Astrocyte of the hippocampus (primary cell): ENCODE measurements around the gene DCP2.

Experiments used
- DNase-seq: peaks from one replicate; pipeline ENCODE4 v3.0.0; 2011; ENCODE audit warnings: low read depth, low spot score

The DCP2 gene

DNA sequence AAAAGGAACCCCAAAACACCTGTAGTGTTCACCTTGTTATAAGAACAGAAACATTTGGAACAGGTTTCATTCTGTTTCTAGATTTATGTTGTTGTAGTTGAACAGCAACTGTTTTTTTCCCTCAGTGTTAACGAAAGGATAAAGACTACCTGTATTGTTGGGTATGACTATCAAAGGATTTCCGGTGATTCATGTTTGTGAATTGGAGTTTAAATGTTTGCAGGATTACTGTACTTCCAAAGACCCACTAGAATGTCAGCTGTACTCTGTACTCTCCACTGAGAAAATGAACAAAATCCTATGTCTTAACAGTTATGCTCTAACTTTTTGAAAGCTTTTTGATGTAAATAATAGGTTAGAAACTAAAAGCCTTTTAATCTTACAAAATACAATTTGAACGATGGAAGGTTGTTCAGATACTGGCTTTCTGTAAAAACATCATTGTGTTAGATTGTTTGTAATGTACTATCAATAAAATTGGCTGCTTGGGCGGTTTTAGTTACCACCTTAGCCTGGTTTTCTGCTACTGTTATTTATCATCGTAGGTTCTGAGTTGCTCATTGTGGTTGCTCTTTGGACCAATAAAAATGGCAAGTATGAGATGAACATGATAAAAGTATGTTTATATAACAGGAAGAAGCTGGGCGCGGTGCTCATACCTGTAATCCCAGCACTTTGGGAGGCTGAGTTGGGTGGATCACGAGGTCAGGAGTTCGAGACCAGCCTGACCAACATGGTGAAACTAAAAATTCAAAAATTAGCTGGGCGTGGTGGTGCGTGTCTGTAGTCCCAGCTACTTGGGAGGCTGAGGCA, 44.1 kb downstream of the DCP2 start:
- peak; percentile 82 for DNase-seq

DNA sequence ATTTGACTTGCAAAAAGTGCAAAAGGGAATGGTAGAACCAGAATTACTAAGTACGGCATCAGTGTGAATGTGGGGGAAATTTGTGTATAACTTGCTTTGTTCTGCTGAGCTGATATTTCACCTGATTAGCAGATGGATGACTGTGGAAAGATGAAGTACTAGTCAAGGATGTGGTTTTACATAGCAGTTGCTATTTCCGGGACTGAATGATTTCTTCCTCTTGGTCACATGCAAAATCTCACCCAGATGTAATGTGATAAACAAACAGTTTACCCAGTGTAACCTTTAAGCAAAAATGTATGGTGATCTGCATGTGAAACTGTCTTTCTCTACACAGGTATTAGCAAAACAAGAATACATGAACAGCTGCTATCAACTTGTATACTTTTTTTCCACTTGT, 46.1 kb downstream of the DCP2 start:
- no peak for DNase-seq

DNA sequence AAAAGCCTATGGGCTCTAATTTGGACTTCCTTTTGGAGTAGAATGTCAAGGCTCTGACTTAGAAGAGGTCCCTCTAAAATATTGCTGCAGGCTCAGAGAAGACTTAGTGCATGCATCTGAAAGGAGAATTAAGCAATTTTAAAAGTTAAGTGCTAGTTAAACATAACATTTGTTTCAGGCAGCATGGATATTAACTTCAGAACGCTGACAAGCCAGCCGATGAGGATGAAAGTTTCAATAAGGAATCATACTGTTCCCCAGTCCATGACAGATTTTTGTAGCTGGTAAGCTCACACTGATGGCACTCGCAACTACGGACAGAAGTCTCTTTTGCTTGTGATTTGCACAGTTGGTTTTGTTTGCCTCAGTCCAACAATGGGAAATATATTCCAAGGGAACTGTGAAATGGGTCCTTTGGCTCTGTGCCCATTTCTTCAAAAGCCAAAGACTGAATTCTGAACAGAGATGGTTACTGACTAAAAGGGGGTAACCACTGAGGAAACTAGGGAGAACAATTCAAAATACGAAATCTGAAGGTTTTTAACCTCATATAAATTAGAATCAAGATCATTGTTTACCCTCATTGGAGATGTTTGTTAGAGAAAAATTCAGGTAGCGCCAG, 47.6 kb downstream of the DCP2 start:
- DNase-seq: no peak

DNA sequence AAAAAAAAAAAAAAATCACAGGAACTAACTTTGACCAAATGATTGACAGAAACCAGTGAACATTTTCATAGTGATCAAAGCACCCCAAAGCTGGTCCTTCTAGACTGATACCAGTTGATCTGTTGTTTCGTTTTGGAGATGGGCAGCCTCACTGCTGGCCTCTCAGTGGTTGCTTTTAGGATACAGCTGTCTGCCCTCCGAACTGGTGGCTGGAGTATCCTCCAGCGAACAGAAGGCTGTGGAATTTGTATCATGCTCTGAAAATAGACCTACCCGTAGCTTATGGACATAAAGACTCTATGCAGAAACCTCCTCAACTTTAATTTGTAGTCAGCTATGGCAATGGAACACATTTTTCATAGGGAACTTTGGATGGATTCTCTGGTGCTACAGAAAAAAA, 49.0 kb downstream of the DCP2 start:
- no peak for DNase-seq

DNA sequence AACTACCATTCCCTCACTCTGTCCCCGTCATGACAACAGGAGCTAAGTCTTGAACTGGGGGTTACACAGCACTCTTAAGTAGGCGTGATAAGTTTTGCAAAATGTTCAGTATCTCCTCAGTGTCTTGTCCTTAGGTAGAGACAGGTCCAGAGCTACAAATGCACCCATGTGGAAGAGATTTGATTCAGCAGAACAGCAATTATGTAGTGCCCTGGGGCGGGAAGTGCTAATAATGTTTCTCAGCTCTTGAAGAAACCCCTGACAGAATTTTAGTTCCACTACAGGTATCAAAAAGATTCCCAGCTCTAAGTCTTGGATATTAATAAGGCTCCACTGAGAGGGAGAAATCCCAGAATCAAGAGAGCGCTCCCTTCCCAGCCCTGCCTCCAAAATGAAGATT, 49.6 kb downstream of the DCP2 start:
- no peak for DNase-seq

DNA sequence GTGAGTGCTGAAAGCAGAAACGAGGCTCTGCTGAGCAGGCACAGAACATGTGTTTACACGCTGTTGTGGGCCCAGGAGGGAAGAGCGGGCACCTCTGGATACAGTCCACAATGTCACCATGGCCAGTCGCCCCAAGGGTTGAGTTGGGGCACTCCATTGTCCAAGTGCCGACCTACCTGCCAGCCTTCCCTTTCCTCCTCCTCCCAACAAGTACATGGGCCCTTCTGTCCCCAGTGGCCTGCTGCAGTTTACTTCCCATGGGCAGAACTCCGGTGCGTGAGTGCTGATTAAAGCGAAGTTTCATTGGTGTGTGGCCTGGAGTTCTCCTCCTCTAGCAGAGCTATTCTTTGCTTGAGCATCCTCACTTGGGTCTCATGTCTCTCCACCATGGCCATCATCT, 50.4 kb downstream of the DCP2 start:
- no peak for DNase-seq

DNA sequence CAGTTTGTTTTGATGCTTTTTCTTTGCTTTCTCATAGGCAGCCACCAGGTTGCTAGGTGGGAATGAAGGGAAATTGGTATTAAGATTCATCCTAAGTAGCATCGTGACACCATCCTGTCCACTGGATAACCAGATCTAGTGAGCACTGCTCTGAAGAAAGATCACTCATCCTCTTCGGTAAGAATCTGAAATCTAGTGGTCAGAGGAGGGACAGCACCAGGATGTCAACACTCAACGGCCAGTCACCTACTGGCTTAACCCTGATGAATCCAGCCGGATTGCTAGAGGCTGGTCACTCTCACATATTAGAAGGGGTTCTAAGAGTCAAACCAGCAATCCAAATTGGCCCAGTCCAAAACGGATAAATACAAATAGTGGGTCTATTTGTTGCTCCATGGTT, 50.8 kb downstream of the DCP2 start:
- no peak for DNase-seq

DNA sequence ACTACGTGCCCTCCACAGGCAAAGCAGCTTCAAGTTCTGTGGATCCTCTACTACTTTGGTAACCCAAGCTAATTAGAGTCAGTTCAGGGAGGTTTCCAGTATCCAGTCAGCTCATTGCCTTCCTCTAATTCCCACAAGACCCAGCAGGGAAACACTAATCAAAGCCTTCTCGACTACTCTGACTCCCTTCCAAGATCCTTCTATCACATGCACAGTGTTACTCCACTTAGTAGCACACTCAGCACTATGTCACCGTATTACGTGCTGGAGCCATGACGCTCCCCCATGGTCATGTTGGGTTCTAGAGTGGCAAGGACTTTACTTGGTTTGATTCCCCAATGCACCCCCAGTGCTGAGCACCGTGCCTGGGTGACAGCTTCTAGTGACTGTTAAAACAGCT, 53.0 kb downstream of the DCP2 start:
- DNase-seq: no peak

DNA sequence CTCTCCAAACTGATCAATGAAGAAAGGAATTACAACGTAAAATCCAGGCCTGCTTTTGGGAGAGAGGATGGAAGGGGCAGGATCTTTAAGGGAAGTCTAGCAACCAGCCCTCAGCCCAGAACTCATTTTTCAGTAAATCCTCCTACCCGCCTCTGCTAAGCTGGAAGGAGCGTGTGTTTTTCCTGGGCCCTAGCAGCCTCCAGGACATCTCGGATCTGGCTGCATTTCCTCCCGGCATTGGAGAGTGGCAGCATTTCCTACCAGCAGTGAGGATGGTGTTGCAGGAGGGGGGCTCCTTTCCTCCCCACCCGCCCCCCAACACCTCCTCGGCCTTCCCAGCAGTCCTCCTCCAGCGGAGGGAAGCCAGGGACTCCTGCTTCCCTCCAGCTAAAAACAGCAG, 54.5 kb downstream of the DCP2 start:
- no peak for DNase-seq

DNA sequence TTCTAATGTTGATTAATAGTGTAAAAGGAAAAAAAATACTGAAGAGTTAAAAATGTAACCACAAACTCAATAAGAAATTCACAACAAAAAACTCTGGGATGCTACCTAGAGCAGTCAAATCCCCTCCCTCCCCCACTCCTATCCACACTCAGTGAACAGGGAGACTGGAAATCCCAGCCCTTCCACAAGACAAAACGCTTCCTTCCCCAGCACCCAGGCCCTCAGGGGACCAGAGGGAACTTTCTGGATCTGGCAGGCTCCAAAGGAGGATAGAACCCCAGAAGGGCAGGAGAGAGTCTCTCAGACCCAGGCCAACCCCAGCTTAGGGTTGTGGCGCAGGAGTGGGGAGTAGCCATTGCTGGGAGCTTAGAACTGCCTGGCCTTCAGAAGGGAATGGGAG, 55.0 kb downstream of the DCP2 start:
- no peak for DNase-seq

DNA sequence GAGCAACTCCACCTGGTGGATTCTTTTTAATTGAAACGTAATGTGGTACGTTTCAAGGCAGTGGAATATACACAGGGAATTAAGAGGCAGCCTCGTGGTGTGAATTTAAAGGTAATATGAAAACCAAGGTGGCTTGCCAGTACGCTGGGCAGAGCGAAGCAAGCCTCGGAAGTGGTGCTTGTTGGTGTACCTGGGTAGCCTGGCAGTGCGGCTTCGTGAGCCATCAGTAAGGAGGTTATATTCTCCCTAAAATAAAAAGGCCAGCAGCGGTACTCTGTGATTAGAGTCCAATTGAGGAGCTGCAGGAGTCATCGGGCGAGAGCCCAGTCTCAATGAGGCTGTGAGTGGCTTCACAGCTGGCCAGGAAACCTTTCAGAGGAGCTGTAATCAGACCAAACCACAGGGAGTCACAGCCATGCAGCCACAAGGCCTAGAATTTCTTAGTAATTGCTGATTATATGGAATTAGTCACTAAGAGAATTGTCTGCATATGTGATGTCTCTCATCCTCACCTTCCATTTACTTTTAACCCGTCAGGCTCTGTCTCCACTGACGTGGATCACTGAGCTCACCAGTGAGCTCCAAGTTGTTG, 57.7 kb downstream of the DCP2 start:
- peak; percentile 94 for DNase-seq

DNA sequence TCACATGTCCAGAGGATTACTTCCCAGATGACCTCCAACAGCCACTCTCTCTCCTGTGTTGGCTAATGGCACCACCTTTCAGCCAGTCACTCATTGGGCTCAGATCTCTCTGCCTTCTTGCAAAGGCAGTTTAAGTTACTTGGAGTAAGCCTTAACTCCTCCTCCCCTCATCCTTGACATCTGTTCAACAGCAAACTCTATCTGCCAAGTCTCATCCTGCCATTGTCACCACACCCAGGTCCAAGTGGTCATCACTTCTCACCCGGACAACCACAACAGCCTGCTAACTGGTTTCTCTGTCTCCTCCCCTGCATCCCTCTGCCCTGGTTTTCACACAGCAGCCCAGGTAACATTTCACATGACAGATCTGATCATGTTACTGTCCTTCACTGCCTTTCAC, 58.5 kb downstream of the DCP2 start:
- DNase-seq: no peak

DNA sequence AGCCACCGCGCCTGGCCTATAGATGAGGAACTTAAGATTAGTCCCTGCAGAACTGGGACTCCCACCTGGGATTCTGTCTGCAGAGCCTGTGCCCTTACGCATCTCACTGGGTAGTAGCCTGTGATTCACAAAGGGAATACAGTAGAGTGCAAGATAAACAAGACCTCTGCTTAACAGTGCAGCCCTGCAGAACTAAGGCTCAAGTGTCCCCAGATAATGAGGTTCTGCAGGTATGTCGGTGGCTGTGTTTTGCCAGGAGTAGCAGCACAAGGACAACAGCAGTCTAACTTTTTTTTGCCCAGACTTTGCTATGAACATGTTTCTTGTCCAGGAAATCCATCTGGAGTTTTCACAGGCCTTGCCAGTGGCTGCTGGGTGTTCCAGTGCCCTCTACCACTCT, 59.7 kb downstream of the DCP2 start:
- DNase-seq: no peak

DNA sequence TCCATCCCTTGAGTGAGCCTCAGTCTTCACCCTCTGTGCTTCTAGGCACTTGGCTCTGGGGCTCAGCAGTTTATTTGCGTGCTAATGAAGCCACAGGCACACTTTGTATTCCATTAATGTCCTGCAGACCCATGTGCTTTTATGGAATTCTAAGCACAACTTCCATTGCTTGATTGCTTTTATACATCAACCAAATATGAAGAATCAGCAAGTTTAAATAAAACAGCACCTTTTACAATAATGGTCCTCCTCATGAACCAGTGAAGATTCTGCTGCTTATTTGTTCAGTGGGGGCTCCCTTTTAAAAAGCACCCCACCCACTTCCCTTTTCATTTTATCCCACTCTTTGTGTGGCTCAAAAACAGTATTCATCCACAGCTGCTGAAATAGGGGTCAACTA, 60.2 kb downstream of the DCP2 start:
- no peak for DNase-seq

DNA sequence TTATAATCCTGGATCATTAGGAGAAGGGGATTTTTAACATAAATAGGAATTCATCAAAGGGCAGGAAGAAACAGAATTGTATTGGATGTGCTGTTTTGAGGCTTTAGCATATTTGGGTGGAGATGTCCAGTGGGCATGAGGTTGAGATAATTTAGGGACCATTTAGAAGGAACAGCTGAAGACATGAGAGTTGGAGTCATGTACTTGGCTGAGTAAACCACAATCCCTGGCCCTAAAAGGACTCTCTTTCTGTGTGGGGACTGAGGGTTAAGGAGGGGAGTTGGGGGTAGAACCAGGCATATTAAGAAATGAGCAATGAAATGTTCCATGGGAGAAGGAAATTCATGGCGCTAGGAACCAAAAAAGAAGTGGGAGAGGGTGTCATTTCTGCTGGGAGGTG, 61.5 kb downstream of the DCP2 start:
- DNase-seq: no peak

DNA sequence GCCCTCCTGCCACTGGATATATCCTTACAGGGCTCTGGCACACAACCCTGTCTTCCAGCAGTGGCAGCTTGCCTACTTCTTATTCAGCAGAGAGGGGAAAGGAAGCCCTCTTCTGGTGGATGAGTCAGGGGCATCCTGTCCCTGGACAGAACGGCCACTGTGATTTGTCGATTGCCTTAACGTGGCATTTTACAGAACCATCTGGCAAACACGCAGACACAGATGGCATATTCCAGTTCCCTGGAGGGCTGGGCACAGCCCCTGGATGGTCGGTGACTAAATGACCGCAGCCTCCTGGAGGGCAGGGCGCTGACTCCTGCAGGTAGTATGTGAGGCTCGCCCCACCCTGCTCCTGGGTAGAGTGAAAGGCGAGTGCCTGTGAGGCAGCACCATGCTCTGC, 62.1 kb downstream of the DCP2 start:
- peak; percentile 59 for DNase-seq

DNA sequence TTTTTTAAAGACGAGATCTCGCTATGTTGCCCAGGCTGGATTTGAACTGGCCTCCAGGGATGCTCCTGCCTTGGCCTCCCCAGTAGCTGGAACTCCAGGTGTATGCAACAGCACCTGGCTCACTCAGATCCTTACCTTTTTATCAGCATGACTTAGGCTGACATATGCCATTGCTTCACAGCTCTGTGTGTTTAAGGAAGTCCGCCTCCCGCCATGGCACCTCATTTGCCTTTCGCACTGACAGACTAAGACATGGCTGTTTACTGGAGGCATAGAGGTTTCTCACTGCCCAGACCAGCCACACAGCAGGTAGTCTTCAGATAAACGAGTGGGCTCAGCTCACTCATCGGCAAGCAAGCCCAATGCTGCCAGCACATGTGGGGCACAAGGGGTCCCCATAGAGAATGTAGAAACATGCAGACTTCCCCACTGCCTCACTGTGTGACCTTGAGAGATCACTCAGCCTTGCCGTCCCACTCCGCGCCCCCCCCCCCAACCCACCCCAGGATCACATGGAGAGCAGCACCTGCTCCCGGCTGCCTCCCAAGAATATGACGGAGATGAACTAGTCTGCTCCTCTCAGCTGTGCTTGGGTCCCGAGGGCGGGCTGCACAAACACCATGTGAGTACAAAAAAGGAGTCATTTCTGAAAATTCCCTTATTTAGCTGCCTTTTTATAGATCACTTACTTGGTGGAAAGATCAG, 62.8 kb downstream of the DCP2 start:
- DNase-seq: no peak

DNA sequence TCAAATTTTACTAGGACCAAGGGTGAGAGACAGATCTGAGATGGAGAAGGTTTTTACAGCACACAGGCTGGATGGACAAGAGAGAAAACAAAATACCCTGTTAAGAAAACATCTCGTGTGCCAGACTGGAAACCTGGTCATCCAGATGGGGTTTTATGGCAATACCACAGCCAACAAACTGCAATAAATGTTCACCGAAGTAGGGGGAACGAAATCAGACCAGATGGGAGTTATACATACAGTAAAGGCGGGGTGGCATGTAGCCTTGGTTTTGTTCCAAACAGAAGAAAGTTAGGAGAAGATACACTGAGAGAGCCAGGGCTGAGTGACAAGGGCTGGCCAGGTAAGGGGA, 63.3 kb downstream of the DCP2 start:
- DNase-seq: no peak

DNA sequence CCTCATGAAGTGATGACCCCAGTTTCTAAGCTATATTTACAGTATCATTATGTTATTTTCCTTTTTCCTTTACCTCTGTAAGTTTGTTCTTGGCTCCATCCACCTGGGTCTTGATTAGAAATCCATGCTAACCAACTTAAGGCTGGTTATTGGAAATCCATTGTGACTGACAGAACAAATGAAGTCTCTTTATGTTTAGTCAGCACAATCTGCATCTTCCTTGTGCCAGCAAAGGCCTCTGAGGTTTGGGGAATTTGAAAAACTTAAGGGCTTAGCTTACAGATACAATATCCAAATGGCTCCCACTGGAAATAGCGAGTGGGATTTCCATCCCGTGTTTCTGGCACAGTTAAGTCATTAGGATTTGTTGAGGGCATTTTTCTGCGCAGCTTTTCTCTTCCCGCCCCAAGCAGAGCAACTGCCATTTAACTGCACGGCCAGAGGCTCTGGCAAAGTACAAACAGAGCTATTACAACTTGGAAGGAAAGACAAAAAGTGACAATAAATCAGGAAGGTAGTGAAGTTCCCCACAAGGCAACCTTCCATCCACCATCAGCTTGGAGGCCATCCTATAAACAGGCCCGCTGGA, 64.2 kb downstream of the DCP2 start:
- DNase-seq: no peak

DNA sequence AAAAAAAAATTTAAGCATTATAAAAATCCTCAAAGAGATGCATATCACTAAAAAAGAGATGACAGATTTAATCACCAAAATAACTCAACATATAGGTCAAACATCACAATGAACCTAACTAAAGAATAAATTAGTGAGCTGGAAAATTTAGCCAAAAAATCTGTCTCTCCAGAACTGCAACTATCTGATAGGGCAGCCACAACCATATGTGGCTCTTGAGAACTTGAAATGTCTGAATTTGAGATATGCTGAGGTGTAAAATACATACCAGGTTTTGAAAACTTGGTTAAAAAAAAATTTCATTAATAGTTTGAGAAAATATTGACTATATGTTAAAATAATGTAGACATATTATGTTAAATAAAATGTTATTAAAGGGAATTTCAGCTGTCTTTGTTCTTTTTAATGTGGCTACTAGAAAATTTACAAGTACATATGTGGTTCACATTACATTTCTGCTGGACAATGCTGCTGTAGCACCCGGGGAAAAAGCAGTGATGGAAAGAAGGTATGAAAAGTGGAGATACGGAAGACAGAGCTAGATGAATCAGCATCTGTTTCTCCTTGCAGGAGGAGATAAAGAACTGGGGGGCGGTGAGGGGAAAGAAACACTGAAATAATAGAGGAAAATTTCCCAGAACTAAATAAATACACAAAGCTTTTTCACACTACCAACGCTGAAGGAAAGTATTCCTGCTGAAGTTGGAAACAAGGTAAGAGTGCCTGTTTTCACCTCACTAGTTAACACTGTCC, 66.1 kb downstream of the DCP2 start:
- DNase-seq: no peak

DNA sequence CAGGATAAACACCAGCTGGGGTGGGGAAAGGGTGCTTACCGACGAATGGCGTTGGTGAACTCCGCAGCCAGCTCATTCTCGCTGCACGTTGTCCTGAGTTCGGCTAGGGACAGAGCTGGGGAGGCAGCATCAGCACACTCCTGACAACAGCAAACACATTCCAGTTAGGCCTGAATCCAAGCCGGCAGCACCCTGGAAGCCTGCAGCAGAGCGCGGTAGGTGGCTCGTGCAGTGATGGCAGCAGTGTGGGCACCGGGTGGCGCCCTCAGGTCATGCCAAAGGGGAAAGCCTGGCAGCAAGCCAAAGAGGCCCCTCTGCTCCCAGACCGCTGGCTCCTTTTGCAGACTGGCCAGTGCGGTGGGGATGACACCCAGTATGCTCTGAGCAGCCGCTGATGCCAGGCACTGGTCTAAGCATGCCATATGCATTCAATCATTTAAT, 66.9 kb downstream of the DCP2 start:
- DNase-seq: no peak
